Subcutaneous adipose tissue (tissue), 4 donors: ENCODE results near the gene MCAT. TPM values are rescaled to one million over a fixed set of nuclear protein-coding genes. Genes with fewer than 3 reads are reported as not detected.

Experiments used
- total RNA-seq, 4 donors: library from RNA; depleted of rRNA; stranded (reverse); fragments of >200 nt; gene quantifications; one replicate each; pipeline ENCODE4 v1.1.0, GENCODE V29; 2016
- TF ChIP-seq, protein P1 (sequence below): fragments of 450-650 bp; IDR thresholded peaks from one replicate; pipeline ENCODE4 v1.5.1; 2016; ENCODE audit warnings: low read depth, mild to moderate bottlenecking, control low read depth, antibody characterized with exemption, moderate library complexity

Gene MCAT
- total RNA-seq, 4 donors from 2014 or later: 6.7 to 27.9 (median 16.6) TPM

DNA sequence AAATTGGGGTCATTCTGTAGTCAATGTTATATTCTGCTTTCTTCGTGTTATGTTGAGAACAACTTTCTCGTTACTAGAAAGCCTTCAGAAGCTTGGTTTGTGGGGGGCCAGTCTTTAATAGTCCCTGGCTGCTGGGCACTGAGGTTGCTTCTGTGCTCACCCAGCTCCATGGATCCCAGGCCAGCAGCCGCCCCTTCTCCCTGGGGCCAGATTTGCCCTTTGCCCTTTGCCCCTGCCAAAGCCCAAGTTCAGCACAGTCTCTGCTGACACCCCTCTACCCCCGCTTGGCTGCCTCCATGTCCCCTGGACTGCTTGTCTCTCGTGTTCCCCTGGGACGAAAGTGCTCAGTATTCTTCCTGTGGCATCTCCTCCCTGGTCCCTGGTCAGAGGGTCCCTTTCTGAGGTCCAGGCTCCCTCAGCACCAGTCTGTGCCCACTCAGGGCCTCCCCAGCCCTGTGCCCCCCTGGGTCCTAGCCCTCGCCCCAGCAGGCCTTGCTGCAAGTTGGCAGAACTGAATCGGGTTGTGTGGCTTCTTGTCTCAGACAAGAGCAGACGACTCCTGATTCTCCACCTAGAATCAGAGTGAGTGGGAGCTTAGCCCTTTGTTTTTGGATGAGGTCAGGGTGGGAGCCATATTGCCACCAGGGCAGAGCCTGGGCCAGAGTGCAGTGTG, 14.8 kb upstream of the MCAT start:
- TF ChIP-seq, protein P1, sequence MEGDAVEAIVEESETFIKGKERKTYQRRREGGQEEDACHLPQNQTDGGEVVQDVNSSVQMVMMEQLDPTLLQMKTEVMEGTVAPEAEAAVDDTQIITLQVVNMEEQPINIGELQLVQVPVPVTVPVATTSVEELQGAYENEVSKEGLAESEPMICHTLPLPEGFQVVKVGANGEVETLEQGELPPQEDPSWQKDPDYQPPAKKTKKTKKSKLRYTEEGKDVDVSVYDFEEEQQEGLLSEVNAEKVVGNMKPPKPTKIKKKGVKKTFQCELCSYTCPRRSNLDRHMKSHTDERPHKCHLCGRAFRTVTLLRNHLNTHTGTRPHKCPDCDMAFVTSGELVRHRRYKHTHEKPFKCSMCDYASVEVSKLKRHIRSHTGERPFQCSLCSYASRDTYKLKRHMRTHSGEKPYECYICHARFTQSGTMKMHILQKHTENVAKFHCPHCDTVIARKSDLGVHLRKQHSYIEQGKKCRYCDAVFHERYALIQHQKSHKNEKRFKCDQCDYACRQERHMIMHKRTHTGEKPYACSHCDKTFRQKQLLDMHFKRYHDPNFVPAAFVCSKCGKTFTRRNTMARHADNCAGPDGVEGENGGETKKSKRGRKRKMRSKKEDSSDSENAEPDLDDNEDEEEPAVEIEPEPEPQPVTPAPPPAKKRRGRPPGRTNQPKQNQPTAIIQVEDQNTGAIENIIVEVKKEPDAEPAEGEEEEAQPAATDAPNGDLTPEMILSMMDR: no peak

DNA sequence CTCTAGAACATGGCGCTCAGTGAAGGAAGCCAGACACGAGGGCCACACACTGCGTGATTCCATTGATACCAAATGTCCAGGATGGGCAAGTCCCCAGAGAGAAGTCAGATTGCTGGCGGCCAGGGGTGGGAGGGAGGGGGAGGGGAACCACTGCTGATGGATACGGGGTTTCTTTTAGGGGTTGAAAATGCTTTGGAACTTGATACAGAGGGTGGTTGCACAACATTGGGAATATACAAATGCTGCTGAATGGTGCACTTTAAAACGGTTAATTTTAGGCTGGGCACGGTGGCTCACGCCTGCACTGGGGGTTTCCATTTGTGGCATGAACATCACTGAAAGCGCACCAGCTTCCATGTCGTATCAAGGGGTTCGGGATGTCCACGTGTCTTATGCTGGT, 13.2 kb upstream of the MCAT start:
- TF ChIP-seq, protein P1: no peak

DNA sequence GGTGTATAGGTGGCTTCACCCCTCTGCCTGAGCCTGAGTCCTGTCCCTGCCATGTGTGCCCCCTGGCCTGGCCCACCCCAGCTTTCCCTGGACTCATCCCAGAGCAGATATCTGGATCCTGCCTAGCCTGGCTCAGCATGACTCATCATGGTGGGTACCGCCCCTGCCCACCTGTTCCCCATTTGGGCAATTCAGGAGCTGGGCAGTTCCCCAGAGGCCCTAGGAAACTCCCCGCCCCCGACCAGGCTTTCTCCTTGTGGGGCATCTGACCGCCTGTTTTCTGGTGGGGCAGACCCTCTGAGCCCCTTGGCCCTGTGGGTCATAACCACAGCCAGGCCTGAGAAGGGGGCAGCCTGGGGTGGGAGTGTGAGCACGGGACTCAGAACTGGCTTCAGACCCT, 12.6 kb upstream of the MCAT start:
- TF ChIP-seq, protein P1: no peak

DNA sequence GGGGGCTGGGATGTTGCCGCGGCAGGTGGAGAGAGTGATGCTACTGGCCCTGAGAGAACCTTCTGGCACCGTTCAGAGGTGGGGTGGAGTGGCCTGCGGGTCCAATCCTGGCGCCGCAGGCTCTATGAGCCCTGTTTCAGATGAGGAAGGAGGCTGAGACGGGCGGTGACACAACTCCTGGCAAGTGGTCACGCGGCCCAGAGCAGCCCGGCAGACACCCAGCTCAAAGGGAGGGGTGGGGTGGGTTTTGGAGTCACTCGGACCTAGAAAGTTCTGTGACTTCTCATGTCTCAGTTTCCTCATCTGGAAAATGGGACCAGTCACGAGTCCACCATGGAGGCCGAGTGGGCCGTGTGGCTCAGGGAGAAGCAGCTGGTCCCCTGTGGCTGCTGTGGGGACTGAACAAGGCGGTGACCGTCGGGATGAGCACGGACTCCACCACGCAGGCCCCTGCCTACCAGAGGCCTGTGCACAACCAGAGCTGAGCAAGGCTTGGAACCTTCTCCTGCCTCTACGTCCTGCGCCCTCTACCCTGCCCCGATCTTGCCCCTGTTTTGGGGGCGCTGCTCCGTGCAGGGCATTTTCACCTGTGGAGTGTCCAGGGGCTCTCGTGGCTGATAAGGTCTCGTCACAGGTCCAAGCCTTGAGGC, 11.8 kb upstream of the MCAT start:
- TF ChIP-seq, protein P1: no peak

DNA sequence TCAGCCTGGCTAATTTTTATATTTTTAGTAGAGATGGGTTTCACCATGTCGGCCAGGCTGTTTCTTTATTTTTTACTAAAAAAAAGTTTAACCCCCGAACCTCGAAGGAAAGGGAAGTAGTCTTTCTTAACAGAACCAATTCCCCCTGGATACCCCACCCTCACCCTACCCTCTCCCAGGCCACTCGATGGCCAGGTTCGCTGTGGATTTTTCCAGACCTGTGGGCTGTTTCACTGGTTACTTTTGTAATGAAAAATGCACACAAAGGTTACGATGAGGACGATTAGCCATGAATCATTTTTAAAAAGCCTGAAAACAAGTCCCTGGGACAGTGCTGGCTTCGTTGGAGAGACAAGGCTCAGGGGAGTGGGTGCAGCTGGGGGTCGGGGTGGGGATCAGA, 10.7 kb upstream of the MCAT start:
- TF ChIP-seq, protein P1: no peak

DNA sequence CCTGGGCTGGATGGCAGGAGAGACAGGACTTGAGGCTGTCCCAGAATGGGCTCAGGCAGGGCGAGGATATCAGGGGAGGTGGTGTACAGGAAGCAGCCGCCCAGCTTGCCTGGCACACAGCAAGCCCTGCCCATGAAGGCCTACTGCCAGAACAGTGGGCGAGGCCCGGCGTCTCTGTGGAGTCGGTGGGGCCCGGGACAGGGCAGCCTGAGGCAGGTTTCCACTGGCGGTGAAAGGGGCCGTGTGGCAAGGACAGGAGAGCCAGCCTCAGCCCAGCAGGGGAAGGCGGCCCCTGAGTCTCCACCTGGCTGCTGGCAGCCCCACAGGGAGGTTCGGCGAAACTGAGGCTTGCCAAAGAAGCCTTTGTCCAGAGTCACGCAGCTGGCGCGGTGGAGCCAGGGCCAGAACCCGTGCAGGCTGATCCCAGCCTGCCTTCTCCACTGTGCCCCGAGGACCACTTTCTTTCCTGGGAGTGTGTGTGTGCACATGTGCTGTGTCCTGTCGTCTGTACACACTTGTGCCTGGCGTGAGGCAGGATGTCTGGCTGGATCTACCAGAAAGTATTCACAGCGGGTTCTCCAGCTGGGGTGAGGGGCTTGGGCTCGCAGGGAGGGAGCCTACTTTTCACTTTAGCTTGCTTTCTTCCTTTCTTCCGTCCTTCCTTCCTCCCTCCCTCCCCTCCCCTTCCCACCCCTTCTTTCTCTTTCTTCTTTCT, 9.3 kb upstream of the MCAT start:
- TF ChIP-seq, protein P1: no peak

DNA sequence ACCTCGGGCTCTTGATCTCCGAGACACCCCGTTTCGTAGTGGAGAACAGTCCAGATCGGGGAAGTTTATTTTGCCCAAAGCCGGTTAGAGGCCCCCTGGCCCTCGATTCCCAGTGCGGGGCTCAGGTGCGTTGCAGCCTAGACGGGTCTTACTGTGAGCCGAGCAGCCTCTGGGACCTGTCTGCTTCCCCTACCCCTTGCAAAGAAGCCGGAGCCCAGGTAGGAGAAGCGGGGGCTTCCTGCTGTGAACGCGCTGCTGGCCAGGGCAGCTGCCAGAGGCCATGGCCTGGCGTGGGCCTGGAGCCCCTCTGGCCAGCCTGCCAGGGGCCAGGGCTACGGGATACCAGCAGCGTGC, 8.8 kb upstream of the MCAT start:
- TF ChIP-seq, protein P1: no peak
